ENCODE results near the gene XRN1. TPM values are rescaled to one million over a fixed set of nuclear protein-coding genes. Genes with fewer than 3 reads are reported as not detected.

XRN1 gene
- total and polyA plus RNA-seq, 10 of the 15 experiments (the other 5 are each of a cell fraction or from before 2014, with no cell fraction given), result 1.7 to 38.8 (median 15.5) TPM

- TF ChIP-seq ZBTB40 (IDR thresholded peaks at IDR 0.05; ENCODE audit: borderline replicate concordance), result no peak
- peak; percentile 78 for TF ChIP-seq RAD51 (IDR thresholded peaks at IDR 0.05)
- TF ChIP-seq CBFB (IDR thresholded peaks at IDR 0.05; ENCODE audit: low read depth), result no peak
- TF ChIP-seq MTA2 (IDR thresholded peaks at IDR 0.05; ENCODE audit: low read depth), result no peak
- no peak for TF ChIP-seq ZSCAN29 (IDR thresholded peaks at IDR 0.05)
- no peak for TF ChIP-seq ESRRA (IDR thresholded peaks at IDR 0.05; ENCODE audit: low read length)
- TF ChIP-seq TCF3 (IDR thresholded peaks at IDR 0.05; ENCODE audit: borderline replicate concordance, insufficient read depth, low read depth, low read length), result no peak
- no peak for TF ChIP-seq BACH1 (IDR thresholded peaks at IDR 0.05; ENCODE audit: borderline replicate concordance)
- TF ChIP-seq E2F8 (IDR thresholded peaks at IDR 0.05; ENCODE audit: low read depth, partially characterized antibody), result no peak
- TF ChIP-seq SRF (IDR thresholded peaks at IDR 0.05; ENCODE audit: low read depth in 2 of 2, low read length in 2 of 2), result no peak
- no peak for TF ChIP-seq BCL11A (IDR thresholded peaks at IDR 0.05; ENCODE audit: low read depth, low read length)
- TF ChIP-seq RAD21 (IDR thresholded peaks at IDR 0.05; ENCODE audit: insufficient read depth, low read depth, low read length), result no peak
- TF ChIP-seq STAT1 (conservative IDR thresholded peaks at IDR 0.05), result no peak
- TF ChIP-seq KDM1A (IDR thresholded peaks at IDR 0.05; ENCODE audit: borderline replicate concordance), result no peak
- TF ChIP-seq ZBTB4 (CRISPR knock-in tag; IDR thresholded peaks at IDR 0.05), result no peak
- no peak for TF ChIP-seq MEF2B (IDR thresholded peaks at IDR 0.05; ENCODE audit: partially characterized antibody, poor library complexity, severe bottlenecking)
- no peak for TF ChIP-seq RCOR1 (conservative IDR thresholded peaks at IDR 0.05; ENCODE audit: low read depth, low read length)
- TF ChIP-seq SP1 (IDR thresholded peaks at IDR 0.05; ENCODE audit: low read depth, low read length), result no peak
- peak; percentile 44 for TF ChIP-seq NFIC (IDR thresholded peaks at IDR 0.05; ENCODE audit: low read depth, low read length)
- peak; percentile 63; the same call in 1 of the 2 replicates for TF ChIP-seq IRF4 (IDR thresholded peaks at IDR 0.05; ENCODE audit: low read depth, low read length)
- TF ChIP-seq IRF5 (IDR thresholded peaks at IDR 0.05; ENCODE audit: borderline replicate concordance), result no peak
These were observed 2.0 kb downstream of the XRN1 start (continued) for GRCh38 chr3:142445816-142446254.
